Activated T-helper 9 cell treated with anti-CD3 and anti-CD28 coated beads, Interleukin-2, amount 50 U/mL, for 16 hours (primary cell): Measurements from ENCODE around the gene ENTR1.

Source experiments
- DNase-seq: peaks from one replicate; pipeline ENCODE4 v3.0.0-alpha.2; 2020; ENCODE audit warnings: low read depth

ENTR1 gene

DNA sequence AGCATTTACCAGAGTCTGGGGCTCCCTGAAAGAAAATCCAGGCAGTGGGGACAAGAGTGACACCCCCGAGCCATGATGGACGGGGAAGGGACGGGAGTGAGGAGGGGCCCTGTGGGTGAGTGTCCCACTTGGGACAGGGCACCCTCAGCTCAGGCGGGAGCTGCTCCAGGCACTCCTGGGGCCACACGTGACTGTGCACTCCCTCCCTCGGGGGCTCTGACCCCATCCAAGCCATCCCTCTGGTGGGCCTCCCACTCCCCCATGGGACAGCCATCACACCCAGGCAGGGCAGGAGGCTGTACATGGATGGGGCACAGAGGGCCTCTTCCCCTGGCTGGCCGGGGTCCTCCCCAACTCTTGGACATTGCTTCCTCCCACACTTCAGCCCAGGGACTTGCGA is 34.0 kb downstream of the ENTR1 start:
- DNase-seq = no peak

- no peak for DNase-seq
These were observed 35.3 kb downstream of the ENTR1 start for GRCh38 chr9:136375096-136375495.

DNA sequence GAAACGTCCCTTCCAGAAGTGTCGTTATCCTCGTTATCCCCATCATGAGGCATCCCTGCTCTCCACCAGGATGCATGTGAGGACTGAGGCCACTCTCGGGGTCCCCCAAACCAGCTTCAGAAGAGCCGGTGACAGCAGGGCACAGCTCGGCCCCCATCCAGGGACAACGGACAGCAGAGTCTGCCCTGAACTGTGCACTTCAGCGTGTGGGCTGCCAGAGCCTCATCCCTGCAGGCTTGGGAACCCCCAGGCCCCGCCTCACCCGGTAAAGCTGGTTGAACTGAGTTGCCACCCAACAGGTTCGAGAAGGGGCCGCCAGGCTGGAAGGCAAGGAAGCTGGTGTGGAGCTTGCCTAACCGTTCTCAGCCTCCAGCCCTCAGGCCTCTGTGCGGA is 36.2 kb downstream of the ENTR1 start:
- DNase-seq = no peak

DNA sequence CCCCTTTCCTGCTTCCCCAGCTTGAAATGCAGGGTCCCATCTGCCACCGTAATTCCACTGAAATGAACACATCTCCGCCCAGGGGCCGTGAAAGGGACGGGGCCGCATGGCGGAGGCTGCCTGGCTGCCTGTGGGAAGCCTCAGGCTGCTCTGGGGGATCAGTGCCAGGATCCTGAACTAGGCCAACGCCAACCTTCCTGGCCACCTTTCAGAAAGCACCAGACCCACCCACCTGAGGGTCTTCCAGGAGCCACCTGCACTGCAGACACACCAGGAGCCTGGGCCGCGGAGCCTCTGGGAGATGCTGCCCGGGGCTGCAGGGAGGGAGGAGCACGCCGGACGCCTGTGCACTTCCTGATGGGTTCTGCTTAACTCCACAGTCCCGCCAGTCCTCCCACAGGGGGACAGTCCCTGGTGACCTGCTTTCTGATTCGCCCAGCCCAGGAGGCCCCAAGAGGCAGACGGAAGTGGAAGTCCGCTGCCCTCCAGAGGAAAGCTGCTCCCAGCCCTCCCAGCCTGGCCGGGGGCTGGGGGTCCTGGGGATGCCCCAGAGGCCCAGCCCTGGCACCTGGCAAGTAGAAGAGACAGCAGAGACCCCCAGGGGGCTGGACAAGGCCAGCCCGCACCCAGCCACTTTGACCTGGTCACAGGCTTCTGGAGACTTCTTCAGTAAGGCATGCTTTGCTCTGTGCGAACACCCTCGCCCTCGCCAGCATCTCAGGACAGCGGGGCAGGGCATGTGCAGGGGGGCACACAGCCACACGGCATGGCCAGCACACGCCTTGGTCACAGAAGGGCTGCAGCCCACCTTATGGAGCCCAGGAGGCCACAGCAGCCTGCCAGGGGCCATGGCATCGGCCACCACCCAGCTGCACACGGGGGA is 36.9 kb downstream of the ENTR1 start, which contains the start of gene CARD9:
Gene CARD9, minus strand, starts transcription at position 370 of the 883 bp plus-strand sequence. CDS start 1,591 bp downstream, outside the sequence.
- no peak for DNase-seq

DNA sequence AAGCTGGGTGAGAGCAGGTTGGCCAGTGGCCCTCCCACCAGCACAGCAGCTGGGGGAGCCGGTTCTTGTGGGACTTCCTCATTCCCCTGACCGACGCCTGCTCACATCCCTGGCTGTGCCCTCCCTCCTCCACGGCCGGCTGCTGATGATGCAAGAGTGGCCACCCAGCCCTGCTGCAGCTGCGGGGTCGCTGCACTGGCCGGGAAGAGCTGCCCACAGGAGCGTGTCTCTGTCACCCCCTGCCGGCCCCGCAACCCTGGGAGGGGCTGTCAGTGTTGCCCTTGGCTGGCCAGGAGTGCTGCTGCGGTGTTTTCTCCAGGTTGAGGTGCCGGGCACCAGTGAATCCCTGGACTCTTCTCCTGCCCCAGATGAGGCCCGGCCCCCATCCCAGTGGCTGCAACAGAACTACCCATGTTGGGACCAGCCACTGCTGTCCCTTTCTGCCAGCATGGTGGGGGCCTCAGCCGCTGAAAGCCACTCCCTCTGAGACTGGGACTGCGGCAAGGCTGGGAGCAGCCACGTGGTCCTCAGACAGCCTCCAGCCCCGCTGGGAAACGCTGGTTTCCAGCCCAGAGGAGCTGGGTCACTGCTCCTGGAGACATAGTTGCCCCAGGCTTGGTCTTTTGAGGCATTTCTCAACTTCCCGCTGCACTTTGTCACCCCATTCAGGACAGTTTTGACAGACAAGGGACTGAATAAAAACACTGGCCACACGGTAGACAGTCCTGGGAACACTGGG is 37.7 kb downstream of the ENTR1 start:
- DNase-seq = no peak

GRCh38 chr9:136372006-136372405 is 38.4 kb downstream of the ENTR1 start:
- no peak for DNase-seq

GRCh38 chr9:136371533-136371880 is 38.9 kb downstream of the ENTR1 start:
- no peak for DNase-seq

DNA sequence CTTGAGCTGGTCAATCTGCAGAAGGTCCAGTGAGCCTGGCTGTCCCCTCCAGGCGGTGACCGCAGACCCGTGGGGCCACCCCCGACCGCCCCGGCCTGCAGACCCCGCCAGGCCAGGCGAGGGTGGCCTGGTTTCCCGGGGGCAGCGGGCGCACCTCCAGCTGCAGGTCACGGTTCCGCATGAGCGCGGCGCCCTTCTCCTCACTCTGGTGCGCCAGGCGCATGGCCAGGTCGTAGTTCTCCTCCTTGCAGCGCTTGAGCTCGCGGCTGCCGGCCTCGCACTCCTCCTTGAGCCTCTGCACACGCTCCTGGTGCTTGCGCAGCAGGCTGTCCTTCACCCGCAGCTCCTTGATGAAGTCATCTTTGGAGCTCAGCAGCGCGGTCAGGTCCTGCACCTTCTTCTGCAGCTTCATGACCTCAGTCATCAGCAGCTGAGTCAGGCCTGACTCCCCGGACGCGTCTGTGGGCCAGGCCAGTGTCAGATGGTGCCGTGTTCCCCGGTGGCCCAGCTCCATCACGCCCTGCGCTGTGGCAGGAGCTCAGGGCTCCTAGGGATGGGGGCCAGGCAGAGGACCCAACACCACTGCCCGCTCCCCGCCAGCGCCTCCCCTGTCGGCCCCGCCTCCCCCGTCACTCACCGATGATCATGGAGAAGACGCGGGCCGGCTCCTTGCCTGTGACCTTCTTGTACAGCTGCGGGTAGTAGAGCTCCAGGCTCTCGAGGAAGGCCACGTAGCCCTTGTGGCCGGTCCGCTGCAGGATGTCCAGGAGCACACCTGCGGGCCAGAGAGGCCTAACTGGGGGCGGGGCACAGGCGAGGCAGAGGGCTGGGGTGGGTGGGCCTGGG is 39.5 kb downstream of the ENTR1 start:
- DNase-seq = no peak

- DNase-seq = no peak
These were observed 40.4 kb downstream of the ENTR1 start for GRCh38 chr9:136370037-136370436.

DNA sequence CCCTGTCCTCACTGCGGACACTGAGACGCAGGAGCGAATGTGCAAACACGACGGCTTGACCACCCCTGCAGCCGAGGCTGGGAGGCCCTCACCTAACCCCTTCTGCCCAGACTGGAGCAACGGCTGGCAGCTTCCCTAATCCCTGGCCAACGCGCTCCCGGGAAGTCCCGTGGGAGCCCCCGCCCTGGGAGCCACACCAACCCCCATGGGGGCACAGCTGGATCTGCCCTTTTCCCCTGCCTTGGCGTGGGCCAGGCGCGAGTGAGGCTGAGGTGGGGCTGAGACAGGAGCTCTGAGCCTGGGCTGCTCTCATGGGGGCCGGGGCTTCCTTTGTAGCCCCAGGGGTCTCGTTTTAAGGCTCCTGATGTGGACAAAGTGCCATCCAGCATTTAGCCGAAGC is 42.2 kb downstream of the ENTR1 start:
- DNase-seq = no peak

DNA sequence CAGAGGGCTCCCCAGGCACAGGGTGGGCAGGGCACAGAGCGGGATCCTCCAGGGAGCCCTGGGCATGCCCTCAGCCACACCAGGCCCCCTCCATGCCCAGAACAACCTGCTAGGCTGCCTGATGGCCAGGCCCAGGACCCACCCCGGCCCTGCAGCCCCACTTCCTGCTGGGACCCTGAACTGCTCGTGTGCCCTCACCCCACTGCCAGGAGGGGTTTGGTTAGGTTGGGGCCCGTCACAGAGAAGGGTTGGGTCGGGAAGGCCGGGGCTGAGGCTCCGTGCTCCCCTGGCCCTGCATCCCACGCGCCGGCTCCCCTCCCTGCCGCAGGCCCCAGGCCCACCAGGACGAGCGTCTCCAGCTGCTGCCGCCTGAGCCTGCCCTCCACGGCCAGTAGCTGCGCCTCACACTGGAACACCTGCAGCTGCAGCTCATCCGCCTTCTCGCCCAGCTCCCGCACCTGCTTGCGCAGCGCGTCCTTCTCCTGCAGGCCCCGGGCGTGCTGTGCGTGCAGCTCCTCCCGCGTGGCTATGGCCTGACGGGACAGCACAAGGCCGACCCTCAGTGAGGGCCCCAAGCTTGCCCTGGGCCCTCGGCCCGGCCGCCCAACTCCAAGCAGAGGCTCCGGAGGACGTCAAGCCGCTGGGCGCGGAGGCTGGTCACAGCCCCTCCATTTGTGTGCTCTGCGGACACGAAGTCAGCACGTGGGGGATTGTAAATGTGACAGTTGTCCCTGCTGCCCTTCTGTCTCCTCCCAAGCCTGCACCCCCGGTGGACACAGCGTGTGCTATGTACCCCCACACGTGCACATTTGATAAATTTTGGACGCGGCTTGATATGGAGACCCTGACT is 42.9 kb downstream of the ENTR1 start:
- DNase-seq = no peak

DNA sequence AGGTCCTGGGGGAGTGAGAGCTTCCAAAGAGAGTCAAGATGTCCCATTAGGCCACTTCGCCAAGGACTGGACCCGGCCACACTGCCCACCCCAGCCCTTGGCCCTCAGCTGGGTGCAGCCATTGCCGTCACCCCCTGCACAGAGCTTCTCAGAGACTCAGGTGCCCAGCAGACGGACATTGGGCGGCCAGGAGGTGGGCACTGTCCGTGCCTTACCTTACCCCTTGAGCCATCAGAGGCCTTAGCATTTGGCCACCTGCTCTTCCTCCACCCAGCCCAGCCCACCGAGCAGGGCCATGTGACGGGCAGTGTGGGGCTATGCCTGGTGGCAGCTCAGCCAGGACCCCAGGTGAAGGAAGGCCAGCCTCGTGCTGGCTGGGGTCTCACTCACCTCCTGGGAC is 43.6 kb downstream of the ENTR1 start:
- no peak for DNase-seq

DNA sequence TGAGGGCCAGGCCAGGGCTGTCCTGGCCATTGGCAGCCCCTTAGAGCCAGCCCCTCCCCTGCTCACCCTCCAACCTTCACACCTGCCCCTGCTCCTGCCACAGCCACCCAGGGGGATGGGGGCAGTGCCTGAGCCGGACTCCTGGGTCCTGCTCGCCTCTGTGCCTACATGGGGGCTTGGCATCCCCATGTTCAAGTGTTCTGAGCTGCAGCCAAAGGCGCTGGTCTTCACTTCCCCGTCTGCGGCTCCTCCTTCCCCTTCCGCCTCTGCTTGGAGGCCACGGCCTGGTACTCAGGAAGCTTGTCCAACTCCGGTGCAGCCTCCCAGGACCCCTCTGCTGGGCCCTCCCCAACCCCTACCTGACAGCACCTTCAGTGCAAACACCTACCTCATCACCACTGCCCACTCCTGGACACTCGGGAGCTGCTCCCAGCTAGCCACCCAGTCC is 44.6 kb downstream of the ENTR1 start:
- no peak for DNase-seq

- DNase-seq = no peak
These were observed 45.3 kb downstream of the ENTR1 start for GRCh38 chr9:136364942-136365774.

GRCh38 chr9:136363949-136364748 is 46.3 kb downstream of the ENTR1 start:
- no peak for DNase-seq

DNA sequence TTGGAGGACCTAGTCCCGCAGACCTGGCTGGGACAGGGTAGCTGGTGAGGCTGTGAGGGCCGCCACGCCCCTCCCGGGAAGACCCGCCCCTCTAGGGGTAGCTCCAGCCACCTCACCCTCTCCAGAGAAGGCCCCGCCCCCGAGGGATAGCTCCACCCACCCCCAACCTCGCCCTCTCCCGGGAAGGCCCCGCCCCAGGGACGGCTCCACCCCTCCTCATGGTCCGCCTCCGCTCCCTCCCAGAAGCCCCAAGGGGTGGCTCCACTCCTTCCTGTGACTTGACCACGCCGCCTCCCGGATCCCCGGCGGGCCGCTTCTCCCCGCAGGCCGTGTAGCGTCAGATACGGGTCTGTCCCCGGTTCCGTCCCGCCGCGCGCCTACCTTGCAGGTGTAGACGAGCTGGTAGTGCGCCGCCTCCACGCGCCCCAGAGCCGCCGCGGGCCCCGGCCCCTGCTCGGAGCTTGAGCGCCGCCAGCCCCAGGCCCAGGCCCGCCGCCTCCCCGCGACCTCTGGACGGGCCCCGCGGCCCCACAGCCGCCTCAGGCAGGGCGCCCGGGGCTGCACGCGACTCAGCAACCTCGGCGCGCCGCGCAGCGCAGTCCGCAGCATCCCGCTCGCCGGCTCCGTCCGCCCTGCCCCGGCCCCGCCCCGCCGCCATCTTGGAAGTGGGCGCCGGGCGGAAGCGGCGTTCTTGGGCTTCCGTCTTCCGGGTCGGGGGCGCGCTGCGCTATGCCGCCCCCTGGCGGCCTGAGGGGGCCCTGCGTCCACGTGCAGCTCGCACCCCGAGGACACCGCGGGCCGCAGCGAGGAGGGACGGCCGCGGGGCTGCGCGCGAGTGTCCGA is 47.1 kb downstream of the ENTR1 start, which contains the start of gene DNLZ:
Gene DNLZ, minus strand, starts transcription at position 639 of the 843 bp plus-strand sequence. Its CDS starts 30 bp downstream, at position 609.
- DNase-seq = peak; percentile 93

- DNase-seq = no peak
These were observed 48.0 kb downstream of the ENTR1 start for GRCh38 chr9:136362450-136362784.

- DNase-seq = no peak
These were observed 48.5 kb downstream of the ENTR1 start for GRCh38 chr9:136361754-136362449.
